ENCODE results near the gene RNF144A. TPM values are rescaled to one million over a fixed set of nuclear protein-coding genes. Genes with fewer than 3 reads are reported as not detected.

The RNF144A gene
- total RNA-seq, 1 experiment from 2014 or later, result 13.6 TPM

GRCh38 chr2:6932828-6933227 lies 15.6 kb downstream of the RNF144A start (continued):
- no peak for TF ChIP-seq ERG (CRISPR knock-in tag; IDR thresholded peaks at IDR 0.05)

GRCh38 chr2:6933911-6934310 lies 16.7 kb downstream of the RNF144A start:
- H3K4me1 Mint-ChIP-seq, result peaks cover 41% of the 10 kb centered on the region
- no peak overlapping the region for H3K4me3 Mint-ChIP-seq
- ChIA-PET CTCF (no interaction called here), POLR2A (no interaction called here)
- H3K36me3 Mint-ChIP-seq, result peaks cover 2% of the 10 kb centered on the region; the same call in 1 of the 2 replicates
- H3K27me3 Mint-ChIP-seq (ENCODE audit: low read depth), result no peaks in the 10 kb centered on the region; the same call in 1 of the 2 replicates
- TF ChIP-seq AFF4 (CRISPR knock-in tag; IDR thresholded peaks at IDR 0.05; ENCODE audit: borderline replicate concordance), result no peak
- TF ChIP-seq ZMAT4 (CRISPR knock-in tag; IDR thresholded peaks at IDR 0.05), result no peak
- TF ChIP-seq ESRRA (CRISPR knock-in tag; IDR thresholded peaks at IDR 0.05; ENCODE audit: borderline replicate concordance), result no peak
- no peak for TF ChIP-seq JAZF1 (CRISPR knock-in tag; IDR thresholded peaks at IDR 0.05)
- no peak for TF ChIP-seq CREB1 (CRISPR knock-in tag; IDR thresholded peaks at IDR 0.05)
- TF ChIP-seq ELF4 (CRISPR knock-in tag; IDR thresholded peaks at IDR 0.05; ENCODE audit: low read depth), result no peak
- no peak for TF ChIP-seq GTF2I (CRISPR knock-in tag; conservative IDR thresholded peaks at IDR 0.05)
- no peak for TF ChIP-seq NR2C2 (CRISPR knock-in tag; IDR thresholded peaks at IDR 0.05)
- TF ChIP-seq TCF7 (CRISPR knock-in tag; IDR thresholded peaks at IDR 0.05; ENCODE audit: low read depth), result no peak
- TF ChIP-seq PRDM15 (CRISPR knock-in tag; IDR thresholded peaks at IDR 0.05), result no peak
- TF ChIP-seq IRF2 (CRISPR knock-in tag; IDR thresholded peaks at IDR 0.05; ENCODE audit: borderline replicate concordance, low read depth), result no peak
- TF ChIP-seq ZBTB43 (CRISPR knock-in tag; IDR thresholded peaks at IDR 0.05), result no peak
- DNase-seq (ENCODE audit: low spot score) (no peak), ATAC-seq (no peak)
- H3K9me3 Mint-ChIP-seq, result peaks cover 14% of the 10 kb centered on the region
- no peak overlapping the region for H3K27ac Mint-ChIP-seq

GRCh38 chr2:6934345-6934744 lies 17.1 kb downstream of the RNF144A start:
- POLR2A ChIA-PET, result no interaction called here
- Mint-ChIP-seq H3K27me3 (ENCODE audit: low read depth) (no peaks in the 10 kb centered on the region; the same call in 1 of the 2 replicates), H3K36me3 (peaks cover 2% of the 10 kb centered on the region; the same call in 1 of the 2 replicates), H3K27ac (no peak overlapping the region), H3K4me1 (peaks cover 43% of the 10 kb centered on the region), H3K9me3 (peaks cover 14% of the 10 kb centered on the region), H3K4me3 (no peak overlapping the region)
- DNase-seq (ENCODE audit: low spot score) (no peak), ATAC-seq (no peak)
- CTCF ChIA-PET, result no interaction called here
- TF ChIP-seq NFATC4 (CRISPR knock-in tag; IDR thresholded peaks at IDR 0.05) (no peak), ZNF281 (CRISPR knock-in tag; IDR thresholded peaks at IDR 0.05) (no peak), ZNF512 (CRISPR knock-in tag; IDR thresholded peaks at IDR 0.05; ENCODE audit: borderline replicate concordance) (no peak), ZBTB21 (CRISPR knock-in tag; IDR thresholded peaks at IDR 0.05; ENCODE audit: borderline replicate concordance) (no peak), MXD4 (CRISPR knock-in tag; IDR thresholded peaks at IDR 0.05; ENCODE audit: borderline replicate concordance) (no peak), TCF7 (CRISPR knock-in tag; IDR thresholded peaks at IDR 0.05; ENCODE audit: low read depth) (no peak)
